Stimulated activated CD4-positive, alpha-beta T cell treated with anti-CD3 and anti-CD28 coated beads, Interleukin-15, amount 100 ng/mL, for 1 hour (primary cell): ENCODE measurements around the gene MBTPS1.

ENCODE experiments used
- DNase-seq, 2 donors: peaks; one replicate each; pipeline ENCODE4 v3.0.0-alpha.2; 2020; ENCODE audit warnings: low read depth in 1 of 2, low spot score in 1 of 2

MBTPS1 gene

DNA sequence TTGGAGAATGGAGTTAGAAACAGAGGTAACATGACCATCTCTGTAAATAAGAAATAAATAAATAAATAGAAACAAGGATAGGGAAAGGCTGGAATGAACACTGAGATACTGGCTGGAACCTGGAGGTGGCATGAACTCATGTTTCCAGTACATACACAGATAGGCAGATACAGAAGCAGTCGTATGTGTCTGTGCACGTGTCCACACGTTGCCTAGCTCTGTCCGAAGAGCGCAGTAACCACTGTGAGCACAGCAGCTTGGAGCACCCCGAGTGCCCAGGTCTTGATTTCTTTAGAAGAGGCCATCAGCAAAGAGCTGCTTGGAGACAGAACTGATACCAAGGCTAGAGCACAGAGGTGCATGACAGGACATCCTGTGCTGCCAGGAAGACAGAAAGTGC lies 37.1 kb downstream of the MBTPS1 start:
- DNase-seq: no peak

GRCh38 chr16:84075376-84075775 lies 41.4 kb downstream of the MBTPS1 start:
- DNase-seq: no peak

DNA sequence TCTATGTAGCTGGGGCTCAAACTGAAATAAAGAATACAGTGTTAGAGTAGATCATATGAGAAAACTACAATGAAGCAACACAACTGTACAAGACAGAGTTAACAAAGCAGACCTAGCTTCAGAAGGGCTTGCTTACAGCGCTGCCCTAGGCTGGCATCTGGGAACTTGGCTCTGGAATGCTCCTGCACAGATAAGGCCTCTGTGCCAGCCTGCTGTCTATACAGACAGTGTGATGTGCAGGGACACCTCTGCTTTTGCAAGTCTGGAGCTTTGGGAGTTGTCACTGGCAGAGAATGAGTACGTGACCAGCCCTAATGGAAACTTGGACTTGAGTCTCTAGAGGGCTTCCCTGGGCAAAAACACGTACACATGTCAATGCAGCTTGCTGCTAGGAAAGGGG lies 42.0 kb downstream of the MBTPS1 start:
- no peak for DNase-seq

- DNase-seq: no peak
Measured at GRCh38 chr16:84072014-84072413, 44.7 kb downstream of the MBTPS1 start.

- DNase-seq: no peak
Measured at GRCh38 chr16:84071121-84071520, 45.6 kb downstream of the MBTPS1 start.

DNA sequence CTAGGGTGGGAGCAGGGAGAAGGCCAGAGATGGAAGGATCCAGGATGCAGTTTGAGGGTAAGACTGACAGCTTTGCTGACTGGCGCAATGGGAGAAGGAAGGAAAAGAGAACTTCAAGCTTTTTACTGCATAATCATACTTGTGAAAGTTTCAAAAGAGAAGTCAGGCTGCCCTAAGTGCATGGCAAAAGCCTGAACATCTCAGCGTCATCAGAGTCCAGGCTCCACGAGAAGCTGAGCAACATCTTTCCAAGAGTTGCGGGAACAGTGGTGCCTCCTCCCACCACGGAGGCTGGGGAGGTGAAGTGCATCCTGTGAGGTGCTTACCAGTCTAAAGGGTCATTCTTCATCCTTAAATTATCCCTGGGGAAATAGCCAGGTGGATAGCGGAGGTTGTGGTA lies 47.2 kb downstream of the MBTPS1 start:
- DNase-seq: no peak

DNA sequence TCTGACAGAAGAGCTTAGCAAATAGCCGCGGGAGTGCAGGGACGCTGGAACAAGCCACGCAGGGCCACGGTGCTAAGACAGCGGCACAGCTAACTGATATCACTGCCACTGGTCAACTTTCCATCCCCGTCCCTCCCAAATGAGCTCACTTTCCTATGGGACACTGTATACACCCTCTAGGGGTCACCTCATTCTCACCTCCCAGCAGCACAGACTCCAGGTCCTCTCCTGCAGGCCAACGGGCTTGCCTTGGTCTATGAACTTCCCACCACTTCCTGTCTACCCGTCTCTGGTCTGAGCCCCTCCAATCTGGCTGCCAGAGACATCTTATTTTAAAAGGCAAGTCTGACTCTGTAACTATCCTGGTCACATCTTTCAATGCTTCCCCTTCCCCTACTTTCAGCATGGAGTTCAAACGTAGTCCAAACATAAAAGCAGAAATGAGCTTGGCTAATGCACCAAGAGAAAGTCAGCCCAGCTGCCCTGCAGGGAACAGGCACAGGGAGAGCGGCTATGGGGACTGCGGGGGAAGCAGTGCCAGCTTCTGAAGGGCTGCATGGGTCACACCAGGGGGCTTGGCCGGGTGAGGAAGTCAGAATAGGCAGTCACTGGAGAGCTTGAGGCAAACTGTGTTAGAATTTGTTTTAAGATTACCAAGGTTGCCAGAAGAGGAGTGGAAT lies 47.8 kb downstream of the MBTPS1 start:
- DNase-seq: no peak

- DNase-seq: no peak
Measured at GRCh38 chr16:84068041-84068440, 48.7 kb downstream of the MBTPS1 start.

- no peak for DNase-seq
Measured at GRCh38 chr16:84067640-84068039, 49.1 kb downstream of the MBTPS1 start.

DNA sequence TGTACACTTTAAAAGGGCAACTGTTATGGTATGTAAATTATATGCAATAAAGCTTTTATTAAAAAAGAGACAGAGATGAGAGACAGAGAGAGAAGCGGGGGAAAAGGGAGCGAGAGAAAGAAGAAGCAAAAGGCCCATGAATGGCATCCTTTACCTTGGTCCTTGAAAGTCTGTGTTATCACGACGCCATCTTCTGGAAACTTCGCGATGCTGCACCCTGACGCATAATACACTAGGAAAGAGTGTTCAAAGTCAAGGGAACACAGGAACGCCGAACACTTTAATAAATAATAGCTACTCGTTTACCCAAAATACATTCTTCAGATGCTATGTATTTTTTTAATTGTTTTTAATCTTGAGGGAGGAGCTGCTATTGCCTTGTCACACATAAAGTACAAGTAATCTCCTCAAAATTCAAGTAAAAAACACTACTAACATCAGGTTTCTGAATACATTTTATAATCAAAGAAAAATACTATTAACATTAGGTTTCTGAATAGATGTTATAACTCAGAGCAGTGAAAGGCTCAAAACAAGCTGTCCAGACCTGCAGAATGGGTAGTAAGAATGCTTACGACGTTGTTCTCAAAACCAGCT lies 51.1 kb downstream of the MBTPS1 start:
- no peak for DNase-seq

- DNase-seq: no peak
Measured at GRCh38 chr16:84063980-84064379, 52.8 kb downstream of the MBTPS1 start.

DNA sequence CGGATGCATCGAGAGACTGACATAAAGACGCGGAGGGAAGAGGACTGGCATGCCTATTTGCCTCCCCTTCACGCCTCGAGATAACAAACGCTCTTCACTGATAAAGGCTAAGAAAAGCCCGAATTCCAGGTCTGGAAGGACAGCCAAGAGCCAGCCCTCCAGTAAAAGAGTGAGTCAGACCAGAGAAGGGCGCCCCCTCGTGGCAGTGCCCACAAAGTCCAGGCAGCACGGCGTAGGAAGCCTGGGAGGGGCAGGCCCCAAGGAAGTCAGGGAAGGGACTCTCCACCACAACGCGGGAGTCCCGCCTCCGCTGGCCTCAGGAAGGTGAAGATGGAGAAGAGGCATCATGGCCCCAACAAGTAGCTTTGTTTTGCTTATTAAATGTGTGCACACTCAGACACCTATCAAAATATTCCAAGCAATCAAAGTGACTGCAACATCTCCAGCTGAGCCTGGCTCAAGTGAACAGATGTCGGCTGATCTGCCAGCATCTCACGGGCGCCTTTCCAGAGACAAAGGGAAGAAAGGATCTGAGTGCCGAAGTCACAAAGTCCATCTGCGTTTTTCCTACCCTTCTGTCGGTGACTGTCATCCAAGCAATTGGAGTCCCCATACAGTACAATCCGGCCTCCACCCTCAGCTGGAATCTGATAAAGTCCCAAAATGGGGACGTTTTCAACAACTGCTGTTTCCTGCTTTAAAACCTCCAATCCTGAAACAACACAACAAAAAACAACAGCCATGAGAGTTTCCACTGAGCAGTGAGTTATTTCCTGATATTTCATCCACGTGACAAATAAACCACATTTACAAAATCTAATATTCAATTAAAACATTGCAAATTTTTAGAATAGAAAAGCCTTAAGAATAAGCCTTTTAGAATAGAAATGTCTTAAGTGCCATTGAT lies 53.8 kb downstream of the MBTPS1 start:
- peak; percentile 19 to 58 for DNase-seq

GRCh38 chr16:84061236-84061819 lies 55.4 kb downstream of the MBTPS1 start:
- DNase-seq: no peak

- DNase-seq: no peak
Measured at GRCh38 chr16:84059946-84060901, 56.5 kb downstream of the MBTPS1 start.

DNA sequence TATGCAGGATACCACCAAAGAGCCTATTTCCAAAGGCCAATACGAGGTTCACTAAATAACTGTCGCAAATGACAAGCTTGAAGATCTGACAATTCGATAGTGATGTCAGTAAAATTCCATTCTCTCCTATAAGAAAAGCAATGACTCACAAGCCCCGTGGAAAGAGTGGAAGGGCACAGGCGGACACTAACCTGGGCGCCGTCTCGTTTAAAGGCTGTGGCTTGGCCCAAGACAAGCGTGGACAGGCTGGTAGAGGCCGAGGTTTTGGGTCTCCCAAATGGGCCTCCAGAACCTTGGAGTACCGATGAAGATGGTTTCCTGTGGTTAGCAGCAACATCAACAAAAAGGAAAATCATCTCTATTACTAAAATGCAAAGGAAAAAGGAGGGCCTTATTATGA lies 57.6 kb downstream of the MBTPS1 start:
- no peak for DNase-seq

DNA sequence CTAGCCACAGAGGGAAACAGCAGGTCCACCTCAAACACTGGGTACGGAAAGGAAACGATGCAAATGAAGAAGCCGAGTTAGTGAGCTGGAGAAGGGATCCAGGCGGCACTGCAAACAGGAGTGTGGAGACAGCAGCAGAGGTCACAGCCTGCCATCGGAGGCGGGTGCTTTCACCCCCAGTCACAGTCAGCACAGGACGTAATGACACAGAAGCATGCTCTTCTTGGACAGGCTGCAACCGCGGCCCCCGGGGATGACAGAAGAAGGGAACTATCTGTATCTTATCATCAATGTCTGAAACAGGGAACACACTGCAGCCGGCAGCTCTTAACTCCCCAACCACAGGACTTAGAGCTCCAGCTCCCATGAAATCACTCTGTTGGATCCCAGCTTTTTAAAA lies 58.1 kb downstream of the MBTPS1 start:
- no peak for DNase-seq

DNA sequence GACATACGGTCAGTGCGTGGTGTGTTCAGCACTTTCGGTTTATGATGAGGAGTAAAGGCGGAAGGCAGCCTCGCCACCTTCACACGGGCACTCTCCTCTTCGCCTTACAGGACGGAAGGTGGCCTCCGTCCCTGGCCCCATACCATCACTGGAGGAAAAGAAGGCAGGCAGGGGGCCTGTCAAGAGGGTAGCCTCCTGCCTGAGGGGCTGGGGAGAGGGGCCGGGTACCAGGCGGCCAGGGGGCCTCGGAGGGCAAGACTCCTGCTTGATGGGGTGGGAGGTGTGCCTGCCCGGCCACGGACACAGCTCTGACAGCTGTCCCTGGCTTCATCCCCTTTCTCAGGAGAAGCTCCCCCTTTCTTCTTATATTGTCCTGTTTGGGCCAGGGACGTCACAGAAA lies 58.5 kb downstream of the MBTPS1 start:
- no peak for DNase-seq

DNA sequence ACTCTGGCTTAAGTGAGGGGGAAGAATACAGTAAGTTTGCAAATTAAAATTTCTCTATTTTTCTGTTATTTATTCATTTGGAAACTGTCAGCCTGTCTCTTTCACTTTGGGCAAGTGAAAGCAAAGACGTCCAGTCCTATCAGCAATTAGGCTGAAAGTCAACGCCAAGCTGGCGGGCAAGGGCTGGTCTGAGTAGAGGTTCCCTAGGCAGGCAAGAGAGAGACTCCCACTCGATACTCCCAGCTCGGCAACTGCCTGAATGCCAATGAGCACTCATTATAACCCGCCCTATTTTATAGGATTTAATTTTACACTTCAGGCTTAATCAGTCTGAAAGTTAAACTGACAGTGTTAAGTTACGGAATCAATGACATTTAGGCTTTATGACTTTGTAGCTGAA lies 59.8 kb downstream of the MBTPS1 start:
- no peak for DNase-seq

- no peak for DNase-seq
Measured at GRCh38 chr16:84055801-84056634, 60.7 kb downstream of the MBTPS1 start.

GRCh38 chr16:84055366-84055765 lies 61.4 kb downstream of the MBTPS1 start:
- no peak for DNase-seq
